Measurements from ENCODE around the gene DCN. TPM values are rescaled to one million over a fixed set of nuclear protein-coding genes. Genes with fewer than 3 reads are reported as not detected.
A peak's percentile ranks its signal among the peaks of the same experiment; 100 is the strongest.

The DCN gene
- polyA plus RNA-seq, 1 of the 3 experiments (the other 2 are of a cell fraction), result 5.5 TPM

DNA sequence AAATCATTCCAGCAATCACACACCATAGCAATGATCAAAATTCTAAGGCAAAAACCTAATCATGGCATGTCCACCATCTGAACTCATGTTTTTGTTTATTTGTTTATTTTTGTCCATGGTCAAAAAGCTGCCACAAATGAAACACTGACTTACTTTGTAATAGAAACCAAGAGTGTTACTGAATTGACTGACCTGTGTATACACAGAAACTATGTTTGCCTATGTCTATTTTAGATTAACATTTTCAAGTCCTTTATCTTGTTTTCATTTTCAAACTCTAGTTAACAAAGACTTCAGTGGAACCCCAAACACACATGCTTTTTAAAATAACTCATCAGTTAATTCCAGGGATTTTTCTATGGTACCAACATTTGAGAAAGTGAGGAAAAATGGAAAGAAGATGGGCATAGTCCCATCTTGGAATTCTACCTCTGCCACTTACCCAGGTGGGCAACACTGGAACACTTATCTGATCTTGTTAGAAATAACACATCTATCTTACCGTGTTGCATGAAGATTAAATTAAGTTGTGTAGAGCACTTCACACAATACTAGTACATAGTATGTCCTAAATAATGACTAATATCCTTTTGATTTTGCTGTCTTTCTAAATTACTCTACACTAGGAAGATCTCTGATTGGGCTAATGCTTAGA, 77.7 kb downstream of the DCN start:
- H3K9me3 ChIP-seq, result no peaks in the 10 kb centered on the region
- no peak overlapping the region for H2AFZ ChIP-seq (ENCODE audit: low read depth)
- H3F3A ChIP-seq (replicated peaks; ENCODE audit: insufficient read depth), result peaks cover 10% of the 10 kb centered on the region
- no peaks in the 10 kb centered on the region; the same call in 1 of the 2 replicates for H3K79me2 ChIP-seq (ENCODE audit: insufficient read depth)
- H3K4me2 ChIP-seq, result no peak overlapping the region
- no peak overlapping the region for H3K9ac ChIP-seq
- peaks cover 0 to 1% of the 10 kb centered on the region in 2 experiments; a peak in 1 of 4 replicates for H3K4me1 ChIP-seq (ENCODE audit: control insufficient read depth in 1 of 2, insufficient read depth in 2 of 2, low read depth in 1 of 2, low read length in 1 of 2)
- ChIA-PET CTCF (no interaction called here), POLR2A (no interaction called here)
- peak overlapping the region in 1 of 2 experiments; percentile 10; a peak in 1 of 4 replicates for H3K27ac ChIP-seq (ENCODE audit: low read depth in 2 of 2, low read length in 1 of 2)
- H3K27me3 ChIP-seq (ENCODE audit: insufficient read depth), result no peaks in the 10 kb centered on the region
- WGBS (ENCODE audit: low lambda C conversion rate), result 64% methylated on average over 1 of the region's 1 CpG
- no peaks in the 10 kb centered on the region for H3K9me2 ChIP-seq
- TF ChIP-seq NFIC (IDR thresholded peaks at IDR 0.05; ENCODE audit: borderline replicate concordance) (no peak), JUND (IDR thresholded peaks at IDR 0.05) (no peak), FOXM1 (IDR thresholded peaks at IDR 0.05; ENCODE audit: low read depth) (no peak), RCOR1 (IDR thresholded peaks at IDR 0.05; ENCODE audit: low read length) (no peak), FOSL2 (IDR thresholded peaks at IDR 0.05; ENCODE audit: borderline replicate concordance, low read depth) (no peak), GATA2 (CRISPR knock-in tag; IDR thresholded peaks at IDR 0.05) (no peak)
- DNase-seq, result no peak
- no peaks in the 10 kb centered on the region for H4K20me1 ChIP-seq (ENCODE audit: insufficient read depth)
- no peak overlapping the region for H3K4me3 ChIP-seq (ENCODE audit: low read depth in 2 of 2, low read length in 1 of 2)
- H3K36me3 ChIP-seq (replicated peaks in 1 of 2; ENCODE audit: control insufficient read depth in 1 of 2, insufficient read depth in 2 of 2, low read length in 1 of 2), result peaks cover 14 to 15% of the 10 kb centered on the region in 2 experiments

DNA sequence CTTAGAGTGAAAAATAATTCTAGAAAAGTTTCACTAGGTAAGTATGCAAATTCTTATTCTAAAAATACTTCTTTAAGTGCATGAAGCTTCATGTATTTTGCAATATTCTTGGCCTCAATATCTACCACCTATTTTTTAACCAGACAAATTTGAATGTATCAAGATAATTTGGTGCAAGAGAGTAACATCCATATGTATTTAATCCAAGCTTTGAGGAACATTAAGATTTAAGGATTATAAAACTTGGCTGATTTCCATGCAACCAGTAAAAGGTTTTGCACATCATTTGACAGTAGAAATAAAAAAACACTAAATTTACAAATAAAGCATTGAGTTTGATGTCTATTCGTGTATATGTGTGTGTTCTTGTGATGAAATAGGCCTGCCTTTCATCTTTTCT, 79.0 kb downstream of the DCN start:
- Histone ChIP-seq H3K36me3 (replicated peaks in 1 of 2; ENCODE audit: control insufficient read depth in 1 of 2, insufficient read depth in 2 of 2, low read length in 1 of 2) (peaks cover 14 to 15% of the 10 kb centered on the region in 2 experiments), H3K79me2 (ENCODE audit: insufficient read depth) (no peaks in the 10 kb centered on the region; the same call in 1 of the 2 replicates), H3K27ac (ENCODE audit: low read depth in 2 of 2, low read length in 1 of 2) (no peak overlapping the region), H3K27me3 (ENCODE audit: insufficient read depth) (no peaks in the 10 kb centered on the region), H3K9me2 (no peaks in the 10 kb centered on the region), H3K4me2 (no peak overlapping the region), H4K20me1 (ENCODE audit: insufficient read depth) (no peaks in the 10 kb centered on the region), H3K9ac (no peak overlapping the region), H3K9me3 (no peaks in the 10 kb centered on the region), H2AFZ (ENCODE audit: low read depth) (no peak overlapping the region), H3K4me1 (ENCODE audit: control insufficient read depth in 1 of 2, insufficient read depth in 2 of 2, low read depth in 1 of 2, low read length in 1 of 2) (peaks cover 0 to 7% of the 10 kb centered on the region in 2 experiments; a peak in 2 of 4 replicates), H3F3A (replicated peaks; ENCODE audit: insufficient read depth) (peaks cover 15% of the 10 kb centered on the region), H3K4me3 (ENCODE audit: low read depth in 2 of 2, low read length in 1 of 2) (no peak overlapping the region)
- WGBS (ENCODE audit: low lambda C conversion rate), result 28% methylated on average over 1 of the region's 1 CpG
- CTCF ChIA-PET, result interaction anchor here (1.3 kb wide), 1 partner anchor 223 kb away, joined by 5 read pairs; no protein-coding TSS in a partner anchor
- POLR2A ChIA-PET, result no interaction called here
- no peak for DNase-seq
- no peak for TF ChIP-seq RXRA (IDR thresholded peaks at IDR 0.05; ENCODE audit: borderline replicate concordance, low read depth)
- no peak for TF ChIP-seq TEAD4 (IDR thresholded peaks at IDR 0.05; ENCODE audit: borderline replicate concordance, insufficient read depth)
- TF ChIP-seq USF1 (IDR thresholded peaks at IDR 0.05; ENCODE audit: borderline replicate concordance, low read depth), result no peak
- TF ChIP-seq, protein P1, sequence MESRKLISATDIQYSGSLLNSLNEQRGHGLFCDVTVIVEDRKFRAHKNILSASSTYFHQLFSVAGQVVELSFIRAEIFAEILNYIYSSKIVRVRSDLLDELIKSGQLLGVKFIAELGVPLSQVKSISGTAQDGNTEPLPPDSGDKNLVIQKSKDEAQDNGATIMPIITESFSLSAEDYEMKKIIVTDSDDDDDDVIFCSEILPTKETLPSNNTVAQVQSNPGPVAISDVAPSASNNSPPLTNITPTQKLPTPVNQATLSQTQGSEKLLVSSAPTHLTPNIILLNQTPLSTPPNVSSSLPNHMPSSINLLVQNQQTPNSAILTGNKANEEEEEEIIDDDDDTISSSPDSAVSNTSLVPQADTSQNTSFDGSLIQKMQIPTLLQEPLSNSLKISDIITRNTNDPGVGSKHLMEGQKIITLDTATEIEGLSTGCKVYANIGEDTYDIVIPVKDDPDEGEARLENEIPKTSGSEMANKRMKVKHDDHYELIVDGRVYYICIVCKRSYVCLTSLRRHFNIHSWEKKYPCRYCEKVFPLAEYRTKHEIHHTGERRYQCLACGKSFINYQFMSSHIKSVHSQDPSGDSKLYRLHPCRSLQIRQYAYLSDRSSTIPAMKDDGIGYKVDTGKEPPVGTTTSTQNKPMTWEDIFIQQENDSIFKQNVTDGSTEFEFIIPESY (IDR thresholded peaks at IDR 0.05; ENCODE audit: borderline replicate concordance, low read depth), result no peak
